ENCODE results near the gene TMEM273.

TMEM273 gene

DNA sequence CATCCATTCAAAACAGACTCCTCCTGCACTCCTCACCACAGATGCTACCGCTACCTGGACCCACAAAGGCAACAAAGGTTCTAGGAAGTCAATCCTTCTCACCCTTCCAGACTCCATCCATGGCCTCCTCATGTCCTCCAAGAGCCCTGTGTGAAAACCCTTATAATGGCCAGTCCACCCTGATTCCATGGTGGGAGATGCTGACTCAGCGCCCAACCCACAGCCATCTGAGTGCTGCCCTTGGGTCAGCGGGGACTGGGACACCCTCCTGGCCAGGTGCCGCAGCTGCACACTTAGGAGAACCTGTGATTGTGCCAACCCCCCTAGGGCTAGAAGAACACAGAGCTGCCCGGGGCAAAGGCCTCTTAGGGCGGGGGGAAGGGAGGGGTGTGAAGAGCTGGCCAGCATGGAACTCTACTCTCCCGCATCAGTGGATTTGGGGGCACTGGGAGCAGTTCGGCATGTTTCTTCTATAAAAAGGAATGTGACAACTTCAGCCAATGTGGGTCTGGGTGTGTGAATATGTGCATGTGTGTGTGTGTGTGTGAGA, 25.4 kb downstream of the TMEM273 start:
- no peak for DNase-seq

DNA sequence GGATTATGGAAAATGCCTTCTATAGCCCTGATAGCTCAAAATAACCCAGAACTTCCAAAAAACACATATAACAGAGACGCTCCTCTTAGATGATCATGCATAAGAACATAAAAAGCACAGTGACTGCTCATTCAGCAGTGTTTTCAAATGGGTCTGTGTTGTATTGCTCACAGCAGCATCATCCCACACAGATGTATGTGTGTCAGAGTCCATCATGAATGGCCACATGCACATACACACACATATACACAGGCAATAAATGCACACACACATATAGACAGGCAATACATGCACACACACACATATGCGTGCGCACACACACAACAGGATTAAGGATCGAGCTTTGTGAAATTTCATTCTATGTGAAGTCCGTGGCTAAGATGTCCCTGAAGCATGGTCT, 26.1 kb downstream of the TMEM273 start:
- DNase-seq = no peak

DNA sequence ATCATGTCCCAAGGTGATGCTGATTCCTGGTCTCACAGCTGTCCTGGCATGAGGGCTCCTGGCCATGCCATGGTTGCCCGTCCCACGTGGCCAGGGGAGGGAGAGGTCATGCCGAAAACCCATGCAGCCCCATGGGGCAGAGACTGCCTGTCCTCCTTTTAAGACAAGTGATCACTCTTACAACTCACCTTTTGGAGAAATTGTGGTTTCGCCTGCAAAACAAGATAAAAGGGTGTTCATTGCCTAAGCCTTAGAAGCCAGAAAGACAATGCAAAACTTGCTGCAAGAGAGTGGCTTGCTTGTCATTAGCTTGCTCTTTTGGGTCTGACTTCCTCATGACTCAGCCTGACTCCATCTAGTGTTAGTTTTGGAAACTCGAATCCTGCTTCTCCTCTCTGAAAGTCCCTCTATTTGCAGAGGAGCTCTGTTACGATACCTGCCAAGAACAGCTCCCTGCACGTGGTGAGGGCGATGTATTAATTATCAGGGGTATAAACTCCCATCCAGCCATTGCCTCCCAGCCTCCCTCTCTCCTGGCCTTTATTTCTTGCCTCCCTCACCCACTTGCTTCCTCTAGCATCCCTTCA, 26.7 kb downstream of the TMEM273 start:
- peak; percentile 0 for DNase-seq

DNA sequence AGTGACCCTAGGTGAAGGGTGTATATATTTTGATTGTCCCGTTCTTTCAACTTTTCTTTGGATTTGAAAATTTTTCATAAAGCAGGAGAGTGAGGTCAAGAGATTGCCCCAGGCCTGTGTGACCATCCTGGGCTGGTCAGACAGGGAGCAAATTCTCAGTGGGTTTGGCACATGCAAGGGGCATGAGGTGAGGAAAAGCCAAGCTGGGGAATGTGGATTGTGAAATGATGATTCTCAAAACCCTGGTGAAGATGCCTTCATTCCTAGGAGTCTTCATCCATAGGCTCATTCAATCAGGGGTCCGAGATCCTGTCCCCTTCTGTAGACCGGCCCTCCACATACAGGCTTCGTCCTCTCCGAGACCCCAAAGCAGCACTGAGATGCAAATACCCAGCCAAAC, 27.4 kb downstream of the TMEM273 start:
- no peak for DNase-seq

DNA sequence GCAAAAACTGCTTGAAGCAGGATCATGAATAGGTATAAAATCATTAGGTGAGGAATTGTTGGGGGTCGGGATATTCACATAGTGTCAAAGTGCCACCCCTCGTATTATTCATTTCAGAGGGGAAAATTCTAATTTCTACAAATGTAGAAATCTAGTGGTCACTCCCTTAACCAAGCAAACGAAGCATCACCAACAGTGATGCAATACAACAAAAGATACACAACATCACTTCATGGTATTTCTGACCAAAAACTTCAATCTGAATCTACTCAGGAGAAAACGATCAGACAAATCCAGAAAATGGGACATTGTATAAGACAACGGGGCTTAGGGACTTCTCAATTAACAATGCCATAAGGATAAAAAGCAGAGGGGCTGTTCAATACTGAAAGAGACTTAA, 28.1 kb downstream of the TMEM273 start:
- DNase-seq = no peak

DNA sequence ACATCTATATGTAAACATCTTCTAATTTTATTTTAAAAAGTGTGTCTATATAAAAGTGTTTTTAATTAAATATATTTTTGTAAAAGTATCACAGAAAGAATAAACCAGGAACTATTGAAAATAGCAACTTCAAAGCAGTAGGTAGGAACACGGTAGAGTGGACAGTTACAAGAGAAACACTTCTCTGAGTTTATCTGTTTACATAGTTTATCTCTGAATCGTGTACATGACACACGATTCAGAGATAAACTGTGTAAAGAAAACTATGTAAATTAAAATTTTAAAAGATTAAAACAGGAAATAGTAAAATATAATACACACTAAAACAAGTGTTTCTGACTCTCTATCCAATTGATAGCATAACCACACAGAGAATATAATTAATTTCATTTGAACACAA, 29.3 kb downstream of the TMEM273 start:
- DNase-seq = no peak

DNA sequence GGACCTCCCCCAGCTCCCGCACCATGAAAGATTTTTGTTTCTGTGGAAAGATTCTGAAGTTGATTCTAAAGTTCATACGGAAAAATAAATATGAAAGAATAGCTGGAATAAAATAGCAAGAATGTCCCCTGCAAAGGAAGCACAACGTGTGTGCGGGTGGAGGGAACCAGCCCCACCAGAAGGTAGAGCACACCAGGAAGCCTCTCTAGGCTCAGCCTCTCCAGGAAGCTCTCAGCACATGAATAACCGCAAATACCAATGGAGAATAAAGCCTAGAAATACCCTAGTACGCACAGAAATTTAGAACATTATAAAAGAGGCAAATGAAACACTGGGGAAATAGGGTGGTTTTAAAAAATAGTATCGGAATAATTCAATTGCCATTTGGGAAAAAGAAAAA, 29.8 kb downstream of the TMEM273 start:
- DNase-seq = no peak

DNA sequence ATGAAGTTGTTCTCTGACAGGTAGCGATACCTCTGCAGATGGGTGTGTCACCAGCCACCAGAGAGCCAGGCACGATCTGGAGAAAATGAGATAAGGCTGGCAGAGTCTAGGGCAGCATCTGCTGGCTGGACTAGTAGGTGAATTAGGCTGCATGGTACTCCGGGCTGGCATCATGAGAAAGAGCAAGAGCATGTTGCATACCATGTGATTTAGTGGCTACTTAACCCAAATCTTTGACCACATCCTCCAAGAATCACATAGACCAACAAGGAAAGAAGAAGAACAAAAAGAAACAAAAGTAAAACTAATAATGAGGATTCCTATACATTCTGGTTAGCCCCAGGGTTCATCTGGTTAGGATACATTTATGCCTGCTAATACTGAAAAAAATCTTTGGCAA, 31.0 kb downstream of the TMEM273 start:
- no peak for DNase-seq

DNA sequence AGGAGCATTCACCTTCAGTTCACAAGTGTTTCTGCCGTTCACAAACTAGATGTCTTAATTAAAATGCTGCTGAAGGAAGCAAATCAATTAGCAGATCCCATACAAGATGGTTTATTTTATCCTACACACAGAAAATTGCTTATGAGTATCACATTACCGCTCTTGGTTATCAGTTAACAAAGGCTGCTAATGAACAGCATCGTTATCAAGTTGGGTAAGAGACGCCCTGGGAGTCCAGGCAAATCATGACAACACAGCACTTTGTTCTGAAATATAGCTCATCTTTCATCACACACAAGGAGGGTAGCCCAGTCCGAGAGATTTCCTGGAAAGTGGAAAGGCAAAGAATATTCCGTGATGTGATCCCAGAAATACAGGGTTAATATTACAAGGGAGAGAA, 33.5 kb downstream of the TMEM273 start:
- no peak for DNase-seq

DNA sequence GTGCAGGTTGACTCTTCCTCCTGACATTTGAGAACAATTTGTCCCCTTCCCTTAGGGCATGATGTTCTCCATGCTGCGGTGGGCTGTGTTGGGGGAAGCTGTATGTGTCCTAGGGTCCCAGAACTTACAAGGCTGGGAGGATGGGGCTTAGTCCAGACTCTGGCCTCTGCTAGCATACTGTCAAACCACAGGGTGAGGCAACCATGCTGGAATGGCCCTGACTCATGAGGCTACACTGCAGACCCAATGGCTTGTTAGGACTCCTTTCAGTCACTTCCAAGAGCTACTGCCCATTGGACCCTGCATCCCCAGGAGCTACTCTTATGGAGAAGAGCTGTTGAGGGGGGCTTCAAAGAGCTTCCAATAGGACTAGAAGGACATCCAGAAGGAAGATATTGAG, 34.2 kb downstream of the TMEM273 start:
- DNase-seq = no peak

DNA sequence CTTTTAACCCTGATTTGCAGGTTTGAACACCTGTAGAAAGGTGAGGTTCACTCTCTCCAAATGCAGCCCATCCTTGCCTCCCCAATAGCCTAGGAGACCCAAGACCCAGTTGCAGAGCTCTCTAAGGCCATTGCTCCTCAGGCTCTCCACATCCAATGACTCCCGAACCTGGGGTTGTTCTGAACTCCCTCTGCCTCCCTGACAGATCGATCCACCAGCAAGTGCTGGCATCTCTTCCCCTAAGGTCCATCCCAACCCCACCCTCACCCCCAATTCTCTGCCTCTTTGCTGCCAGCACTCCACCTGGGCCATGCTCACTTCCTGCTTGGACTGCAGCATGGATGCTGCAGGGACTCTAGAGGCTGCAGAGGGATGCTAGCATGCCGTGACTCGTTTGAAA, 35.1 kb downstream of the TMEM273 start:
- no peak for DNase-seq

DNA sequence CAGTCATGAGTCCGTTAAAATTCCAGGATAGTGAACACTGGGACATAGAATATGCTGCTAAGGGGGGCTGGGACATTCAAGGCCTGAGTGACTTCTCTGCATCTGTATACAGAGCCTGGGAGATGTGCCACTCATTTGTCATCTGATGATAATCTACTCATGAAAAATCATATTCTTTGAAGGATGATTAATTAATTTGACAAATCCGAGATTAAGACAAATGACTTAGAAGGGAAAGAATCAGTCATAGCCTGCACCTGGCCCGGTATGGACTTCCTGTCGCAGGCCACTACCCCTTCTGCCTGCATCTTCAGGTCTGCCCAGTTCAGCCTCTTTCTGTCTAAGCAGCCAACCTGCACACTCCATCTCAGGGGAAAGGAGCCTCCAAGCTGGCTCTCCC, 35.5 kb downstream of the TMEM273 start:
- DNase-seq = no peak

DNA sequence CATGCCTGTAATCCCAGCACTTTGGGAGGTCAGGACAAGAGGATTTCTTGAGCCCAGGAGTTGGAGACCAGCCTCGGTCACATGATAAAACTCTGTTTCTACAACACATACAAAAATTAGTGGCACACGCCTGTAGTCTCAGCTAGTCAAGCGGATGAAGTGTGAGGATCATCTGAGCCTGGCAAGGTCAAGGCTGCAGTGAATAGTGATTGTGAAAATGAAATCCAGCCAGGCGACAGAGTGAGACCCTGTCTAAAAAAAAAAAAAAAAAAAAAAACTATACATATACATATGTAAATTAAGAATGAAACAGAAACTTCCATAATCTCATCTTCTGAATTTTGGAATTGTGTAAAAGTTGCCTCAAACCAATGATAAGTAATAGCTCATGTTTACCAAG, 36.2 kb downstream of the TMEM273 start:
- no peak for DNase-seq

DNA sequence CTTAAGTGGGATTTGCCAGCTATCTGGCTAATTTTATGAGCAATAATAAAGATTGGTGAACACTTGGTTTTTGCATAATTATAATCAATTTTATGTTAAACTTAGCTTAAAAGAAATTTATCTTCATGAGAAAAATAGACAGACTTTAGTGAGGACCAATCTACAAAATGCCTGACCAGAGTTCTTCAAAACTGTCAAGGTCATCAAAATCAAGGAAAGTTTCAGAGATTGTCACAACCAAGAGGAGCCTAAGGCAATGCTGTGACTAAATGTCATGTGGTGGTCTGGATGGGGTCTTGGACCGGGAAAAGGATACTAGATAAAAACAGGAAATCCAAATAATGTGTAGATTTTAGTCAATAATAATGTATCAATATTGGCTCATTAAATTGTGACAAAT, 36.7 kb downstream of the TMEM273 start:
- DNase-seq = no peak

DNA sequence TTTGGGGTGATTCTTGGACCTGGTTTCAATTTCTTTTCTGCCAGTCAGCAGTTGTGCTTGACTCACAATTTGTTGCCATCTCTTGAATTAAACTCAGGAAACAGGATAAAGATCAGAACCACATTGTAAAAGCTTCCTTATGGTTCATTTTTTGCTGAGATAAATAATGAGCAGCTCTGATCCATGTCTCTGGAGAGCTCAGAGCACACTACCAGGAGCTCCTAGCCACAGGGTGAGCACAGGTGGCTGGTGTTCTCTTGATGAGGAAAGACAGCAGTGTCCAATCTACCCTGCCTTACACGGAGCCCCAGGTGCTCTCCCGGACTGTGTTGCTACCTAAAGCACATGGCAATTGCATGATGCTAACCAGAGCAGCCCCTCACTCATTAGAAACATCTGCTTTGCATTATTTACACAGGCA, 37.2 kb downstream of the TMEM273 start:
- no peak for DNase-seq

DNA sequence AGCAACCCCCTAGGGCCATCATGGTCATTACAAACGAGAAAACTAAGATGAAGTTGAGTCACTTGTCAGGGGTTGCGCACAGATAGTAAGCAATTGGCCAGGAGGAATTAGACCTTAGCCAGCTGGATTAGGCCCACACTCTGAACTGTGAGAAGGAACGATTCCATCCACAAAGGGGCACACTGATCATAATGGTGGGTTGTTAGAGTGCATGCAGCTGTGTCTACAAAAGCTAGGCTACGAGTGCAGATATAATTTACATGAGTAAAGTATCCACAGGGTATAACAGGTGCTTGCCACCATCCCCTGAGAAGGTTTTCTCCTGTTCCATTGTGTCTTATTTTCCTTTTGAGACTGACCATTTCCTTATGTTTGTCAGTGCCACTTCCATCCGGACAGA, 37.8 kb downstream of the TMEM273 start:
- peak; percentile 52 for DNase-seq

DNA sequence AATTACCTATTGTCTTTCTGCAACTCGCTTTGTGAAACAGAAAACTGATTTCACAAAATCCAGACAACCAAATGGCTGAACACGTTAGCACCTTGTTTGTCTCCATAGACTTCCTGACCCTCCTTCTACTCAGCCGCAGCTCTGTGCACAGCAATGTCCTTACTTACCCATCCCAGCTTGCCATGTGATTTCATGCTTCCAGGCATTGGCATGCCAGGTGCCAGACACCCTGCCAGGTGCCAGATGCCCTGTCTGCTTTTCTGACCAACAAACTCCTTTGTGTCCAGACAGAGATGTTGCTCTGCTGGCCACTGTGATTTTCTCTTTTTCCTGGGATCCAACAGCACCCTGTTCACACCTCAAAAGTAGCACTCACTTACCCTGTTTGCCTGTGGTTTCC, 38.3 kb downstream of the TMEM273 start:
- no peak for DNase-seq

DNA sequence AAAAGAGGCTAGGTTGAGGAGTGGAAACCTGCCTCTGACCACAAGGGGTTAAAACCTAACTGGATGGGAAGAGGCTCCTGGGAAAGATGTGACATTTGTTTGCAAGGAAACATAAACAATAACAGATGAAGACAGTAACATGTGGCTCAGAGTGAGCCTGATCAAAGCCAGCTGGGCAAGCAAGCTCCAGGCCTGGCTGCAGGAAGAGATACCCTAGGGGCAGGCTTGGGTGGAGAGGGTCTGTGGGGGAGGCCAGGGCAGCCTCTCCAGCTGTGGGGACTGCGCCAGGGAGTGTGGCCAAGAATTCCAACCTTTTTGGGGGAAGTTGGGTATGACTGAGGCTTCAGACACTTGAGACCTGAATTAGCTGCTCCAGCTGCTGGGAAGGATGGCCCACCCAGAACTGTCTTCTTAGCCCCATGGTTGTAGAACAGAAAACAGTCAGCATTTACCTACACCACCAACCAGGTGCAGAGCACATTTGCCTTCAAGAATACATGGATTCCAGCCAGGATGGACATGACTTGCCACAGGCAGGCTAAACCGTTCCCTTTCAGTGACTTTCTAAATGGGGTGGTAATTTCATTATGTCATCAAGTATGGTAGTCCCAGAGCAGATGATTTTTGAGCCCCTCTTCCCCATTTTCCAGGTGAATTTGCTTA, 44.0 kb downstream of the TMEM273 start:
- no peak for DNase-seq

DNA sequence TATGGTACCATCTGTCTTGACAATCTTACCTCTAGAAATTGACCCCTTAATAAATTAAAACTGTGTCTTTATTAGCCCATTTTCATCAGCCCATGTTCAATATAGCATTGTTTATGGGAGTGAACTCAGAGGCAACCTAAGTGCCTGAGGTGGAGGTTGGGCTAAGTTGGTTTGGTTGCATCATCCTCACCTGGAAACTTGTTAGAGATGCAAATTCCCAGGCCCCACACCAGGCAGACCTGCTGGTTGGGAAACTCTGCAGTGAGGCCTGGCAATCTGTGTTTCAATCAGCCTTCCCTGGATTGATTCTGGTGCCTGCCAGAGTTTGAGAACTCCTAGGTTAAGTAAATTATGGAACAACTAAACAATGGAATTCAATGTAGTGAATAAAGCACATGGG, 44.9 kb downstream of the TMEM273 start:
- no peak for DNase-seq

DNA sequence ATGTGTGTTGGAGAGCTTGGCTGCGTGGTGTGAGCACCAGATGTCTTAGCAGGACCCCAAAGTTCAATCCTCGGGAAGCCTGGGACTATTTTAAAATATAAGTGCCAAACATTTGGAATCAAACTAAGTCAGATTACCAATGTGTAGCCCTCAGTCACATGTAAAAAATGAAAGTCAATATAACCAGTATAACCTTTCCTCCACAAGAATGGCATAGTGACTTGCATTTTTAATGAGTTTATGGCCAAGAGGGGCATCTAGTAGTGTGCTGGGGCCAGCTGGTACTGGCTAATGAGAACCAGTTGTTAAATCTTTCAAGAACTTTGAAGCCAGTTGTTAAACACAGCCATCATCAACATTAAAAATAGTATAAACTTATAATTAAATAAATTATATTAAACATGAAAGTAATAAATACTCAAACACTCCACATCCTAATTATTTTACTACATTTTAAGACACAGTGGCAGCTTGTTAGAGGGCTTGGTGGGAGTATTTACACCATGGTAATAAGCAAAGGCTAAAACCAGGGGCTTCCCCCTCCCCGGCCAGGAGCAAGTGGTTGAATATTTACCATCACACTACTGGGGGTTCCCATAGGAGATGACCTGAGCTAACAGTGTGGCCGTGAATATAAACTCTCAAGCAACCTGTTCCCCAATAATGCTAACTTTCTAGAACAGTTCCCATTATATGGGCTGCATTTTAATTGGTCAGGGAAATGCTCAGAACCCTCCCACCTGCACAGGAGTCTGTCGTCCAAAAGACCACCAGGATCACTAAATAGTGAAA, 46.5 kb downstream of the TMEM273 start:
- DNase-seq = no peak

DNA sequence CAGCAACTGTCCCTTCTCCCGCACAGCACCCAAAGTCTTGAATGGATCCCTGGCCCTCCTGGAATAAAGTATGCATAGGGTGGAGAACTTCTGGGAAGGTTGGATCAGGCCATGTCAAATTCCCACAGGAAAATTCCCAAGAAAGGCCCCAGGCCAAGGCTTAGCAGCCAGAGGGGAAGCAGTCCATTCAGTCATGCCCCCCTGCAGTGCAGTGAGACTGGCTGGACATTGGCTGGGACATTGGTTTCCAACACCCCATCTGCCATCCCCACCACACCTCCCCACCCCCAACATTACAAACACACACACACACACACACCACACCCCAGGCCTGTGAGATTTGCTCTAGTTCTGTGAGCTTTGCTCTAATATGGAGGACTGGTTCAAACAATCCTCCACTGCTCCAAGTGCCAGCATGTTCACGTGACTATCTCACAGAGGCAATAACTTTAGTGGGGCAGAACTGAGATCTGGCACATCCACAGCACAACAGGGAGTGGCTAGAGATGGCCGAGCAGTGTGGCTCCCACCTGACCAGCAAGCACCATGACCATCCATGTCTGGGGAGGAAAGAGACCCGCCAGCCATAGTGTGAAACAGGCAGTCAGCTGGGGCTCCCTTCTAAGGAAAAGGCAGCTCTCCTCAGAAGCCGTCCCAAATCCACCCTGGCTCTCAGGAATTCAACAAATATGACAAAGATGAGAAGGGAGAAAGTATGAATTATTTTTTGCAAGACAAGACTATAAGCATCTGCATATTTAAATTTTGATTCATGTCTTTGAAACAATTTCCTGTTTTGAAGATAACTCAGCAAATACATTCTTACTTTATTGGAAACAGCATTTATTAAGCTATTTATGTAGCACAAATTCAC, 47.6 kb downstream of the TMEM273 start:
- DNase-seq = no peak

DNA sequence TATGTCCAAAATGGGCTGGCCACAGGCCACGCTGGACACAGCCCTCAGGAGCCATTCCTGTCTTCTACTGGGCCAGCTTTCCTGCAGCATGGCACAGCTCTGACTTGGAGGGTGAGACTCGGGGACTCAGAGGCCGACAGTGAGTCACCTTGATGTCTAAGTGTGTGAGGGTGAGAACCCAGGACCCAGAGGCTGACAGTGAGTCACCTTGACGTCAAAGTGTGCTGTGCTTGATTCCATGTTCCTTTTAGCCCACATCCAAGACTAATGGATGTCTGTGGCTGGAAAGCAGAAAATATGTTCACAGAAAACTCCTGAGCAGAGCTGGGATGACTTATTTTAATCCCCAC, 48.4 kb downstream of the TMEM273 start:
- no peak for DNase-seq

All from NCI-H748 treated with DMSO at 0.1 percent for 48 hours (cell line).